ENCODE measurements around the gene AQP5. TPM values are rescaled to one million over a fixed set of nuclear protein-coding genes. Genes with fewer than 3 reads are reported as not detected.

The AQP5 gene
- total RNA-seq, 1 experiment from 2014 or later: not detected

- Histone ChIP-seq H3K27ac (ENCODE audit: low read length) (no peak overlapping the region), H3K79me2 (ENCODE audit: low read length) (no peaks in the 10 kb centered on the region), H3K4me2 (ENCODE audit: low read length) (no peak overlapping the region), H4K20me1 (ENCODE audit: low read length) (no peaks in the 10 kb centered on the region), H3K9me3 (ENCODE audit: low read length) (no peaks in the 10 kb centered on the region), H3K4me1 (ENCODE audit: insufficient read depth, low read length) (no peaks in the 10 kb centered on the region), H3K36me3 (ENCODE audit: low read depth, low read length) (no peaks in the 10 kb centered on the region), H3F3A (ENCODE audit: low read length, unreplicated experiment) (no peaks in the 10 kb centered on the region), H3K27me3 (ENCODE audit: low read length) (no peaks in the 10 kb centered on the region), H3K4me3 (ENCODE audit: low read length) (no peak overlapping the region), H2AFZ (ENCODE audit: low read length) (no peak overlapping the region), H3K9me2 (replicated peaks; ENCODE audit: low read length) (no peaks in the 10 kb centered on the region), H3K9ac (ENCODE audit: low read length) (no peak overlapping the region)
- DNase-seq: no peak
- CTCF ChIA-PET: no interaction called here
- POLR2A ChIA-PET (ENCODE audit: unreplicated experiment): interaction anchor here (0.6 kb wide), 1 partner anchor 36 kb away, joined by 6 read pairs; no protein-coding TSS in a partner anchor
- TF ChIP-seq CTCF (conservative IDR thresholded peaks at IDR 0.05; ENCODE audit: low read depth, low read length) (no peak), EZH2phosphoT487 (IDR thresholded peaks at IDR 0.05; ENCODE audit: borderline replicate concordance, low read length) (no peak), EZH2 (IDR thresholded peaks at IDR 0.05; ENCODE audit: low read length, unreplicated experiment) (no peak)
- no peak for ATAC-seq
- intact Hi-C loops (cut with micrococcal nuclease): no loop called here
- no TSS peak for BruUV-seq (replicated peaks)
Observed at GRCh38 chr12:49978125-49978524, 16.5 kb downstream of the AQP5 start.

- Histone ChIP-seq H3F3A (ENCODE audit: low read length, unreplicated experiment) (no peaks in the 10 kb centered on the region), H4K20me1 (ENCODE audit: low read length) (no peaks in the 10 kb centered on the region), H3K4me1 (ENCODE audit: insufficient read depth, low read length) (peaks cover 3% of the 10 kb centered on the region; the same call in 1 of the 2 replicates), H3K9me2 (replicated peaks; ENCODE audit: low read length) (no peaks in the 10 kb centered on the region), H3K36me3 (ENCODE audit: low read depth, low read length) (no peaks in the 10 kb centered on the region), H2AFZ (ENCODE audit: low read length) (no peak overlapping the region), H3K27me3 (ENCODE audit: low read length) (no peaks in the 10 kb centered on the region), H3K79me2 (ENCODE audit: low read length) (no peaks in the 10 kb centered on the region), H3K4me2 (ENCODE audit: low read length) (no peak overlapping the region), H3K9me3 (ENCODE audit: low read length) (no peaks in the 10 kb centered on the region), H3K9ac (ENCODE audit: low read length) (no peak overlapping the region), H3K4me3 (ENCODE audit: low read length) (no peak overlapping the region), H3K27ac (ENCODE audit: low read length) (no peak overlapping the region)
- ATAC-seq: no peak
- ChIA-PET CTCF (no interaction called here), POLR2A (ENCODE audit: unreplicated experiment) (interaction anchor here (0.6 kb wide), 1 partner anchor 35 kb away, joined by 6 read pairs; no protein-coding TSS in a partner anchor)
- no peak for DNase-seq
- TF ChIP-seq EZH2 (IDR thresholded peaks at IDR 0.05; ENCODE audit: low read length, unreplicated experiment) (no peak), CTCF (conservative IDR thresholded peaks at IDR 0.05; ENCODE audit: low read depth, low read length) (no peak), EZH2phosphoT487 (IDR thresholded peaks at IDR 0.05; ENCODE audit: borderline replicate concordance, low read length) (no peak)
- BruUV-seq (replicated peaks): no TSS peak
- intact Hi-C loops (cut with micrococcal nuclease): no loop called here
Observed at GRCh38 chr12:49979016-49979586, 17.4 kb downstream of the AQP5 start.

GRCh38 chr12:49979791-49980190, 18.1 kb downstream of the AQP5 start:
- H3K36me3 ChIP-seq (ENCODE audit: low read depth, low read length): no peaks in the 10 kb centered on the region
- H3K9ac ChIP-seq (ENCODE audit: low read length): no peak overlapping the region
- peaks cover 9% of the 10 kb centered on the region; the same call in 1 of the 2 replicates for H3K4me1 ChIP-seq (ENCODE audit: insufficient read depth, low read length)
- ChIA-PET CTCF (no interaction called here), POLR2A (ENCODE audit: unreplicated experiment) (no interaction called here)
- H3F3A ChIP-seq (ENCODE audit: low read length, unreplicated experiment): no peaks in the 10 kb centered on the region
- H2AFZ ChIP-seq (ENCODE audit: low read length): no peak overlapping the region
- ATAC-seq (no peak), DNase-seq (no peak)
- no peaks in the 10 kb centered on the region for H3K79me2 ChIP-seq (ENCODE audit: low read length)
- no peaks in the 10 kb centered on the region for H3K9me3 ChIP-seq (ENCODE audit: low read length)
- no peaks in the 10 kb centered on the region for H3K27me3 ChIP-seq (ENCODE audit: low read length)
- intact Hi-C loops (cut with micrococcal nuclease): no loop called here
- no peak overlapping the region for H3K27ac ChIP-seq (ENCODE audit: low read length)
- no peaks in the 10 kb centered on the region for H3K9me2 ChIP-seq (replicated peaks; ENCODE audit: low read length)
- no peak for TF ChIP-seq EZH2 (IDR thresholded peaks at IDR 0.05; ENCODE audit: low read length, unreplicated experiment)
- TF ChIP-seq EZH2phosphoT487 (IDR thresholded peaks at IDR 0.05; ENCODE audit: borderline replicate concordance, low read length): no peak
- TF ChIP-seq CTCF (conservative IDR thresholded peaks at IDR 0.05; ENCODE audit: low read depth, low read length): no peak
- no TSS peak for BruUV-seq (replicated peaks)
- no peak overlapping the region for H3K4me3 ChIP-seq (ENCODE audit: low read length)
- no peak overlapping the region for H3K4me2 ChIP-seq (ENCODE audit: low read length)
- H4K20me1 ChIP-seq (ENCODE audit: low read length): no peaks in the 10 kb centered on the region
